Breast epithelium (tissue), 3 donors: ENCODE results near the gene ZMYND8.

Experiments used
- POLR2A ChIP-seq: fragments of 450-650 bp; IDR thresholded peaks from one replicate; pipeline ENCODE4 v1.6.1; 2016; ENCODE audit warnings: antibody characterized with exemption, mild to moderate bottlenecking, moderate library complexity
- POLR2AphosphoS5 ChIP-seq, 3 donors: sonication (generic); formaldehyde crosslinking; IDR thresholded peaks; one replicate each; pipeline ENCODE4 v1.6.1; 2017; ENCODE audit warnings: antibody characterized with exemption in 3 of 3
- TF ChIP-seq, protein P1 (sequence below), 3 donors: fragments of 450-650 bp; IDR thresholded peaks; one replicate each; pipeline ENCODE4 v1.5.1; 2016 to 2017; ENCODE audit warnings: antibody characterized with exemption in 3 of 3, mild to moderate bottlenecking in 3 of 3, moderate library complexity in 3 of 3

DNA sequence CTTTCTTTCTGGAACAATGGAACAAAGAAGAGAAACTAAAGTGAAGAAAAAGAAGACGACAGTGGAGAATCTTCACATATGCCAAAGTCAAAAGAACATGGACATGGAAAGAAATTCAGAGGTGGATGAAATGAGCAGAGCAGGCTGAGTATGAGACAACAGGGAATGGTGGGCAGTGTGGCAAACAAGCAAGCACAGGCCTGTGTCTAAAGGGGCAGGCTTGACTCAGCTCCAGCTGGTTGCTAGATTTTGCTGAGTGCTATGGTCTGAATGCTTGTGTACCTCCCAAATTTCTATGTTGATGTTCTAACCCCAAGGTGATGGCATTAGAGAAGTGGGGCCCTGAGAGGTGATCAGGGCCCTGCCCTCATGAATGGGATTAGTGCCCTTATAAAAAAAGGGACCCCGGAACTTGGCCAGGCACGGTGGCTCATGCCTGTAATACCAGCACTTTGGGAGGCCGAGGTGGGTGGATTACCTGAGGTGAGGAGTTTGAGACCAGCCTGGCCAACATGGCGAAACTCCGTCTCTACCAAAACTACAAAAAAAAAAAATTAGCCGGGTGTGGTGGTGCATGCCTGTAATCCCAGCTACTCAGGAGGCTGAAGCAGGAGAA lies 49.6 kb downstream of the ZMYND8 start:
- TF ChIP-seq POLR2AphosphoS5 (IDR thresholded peaks at IDR 0.05) (no peak), POLR2A (no peak)
- TF ChIP-seq, protein P1, sequence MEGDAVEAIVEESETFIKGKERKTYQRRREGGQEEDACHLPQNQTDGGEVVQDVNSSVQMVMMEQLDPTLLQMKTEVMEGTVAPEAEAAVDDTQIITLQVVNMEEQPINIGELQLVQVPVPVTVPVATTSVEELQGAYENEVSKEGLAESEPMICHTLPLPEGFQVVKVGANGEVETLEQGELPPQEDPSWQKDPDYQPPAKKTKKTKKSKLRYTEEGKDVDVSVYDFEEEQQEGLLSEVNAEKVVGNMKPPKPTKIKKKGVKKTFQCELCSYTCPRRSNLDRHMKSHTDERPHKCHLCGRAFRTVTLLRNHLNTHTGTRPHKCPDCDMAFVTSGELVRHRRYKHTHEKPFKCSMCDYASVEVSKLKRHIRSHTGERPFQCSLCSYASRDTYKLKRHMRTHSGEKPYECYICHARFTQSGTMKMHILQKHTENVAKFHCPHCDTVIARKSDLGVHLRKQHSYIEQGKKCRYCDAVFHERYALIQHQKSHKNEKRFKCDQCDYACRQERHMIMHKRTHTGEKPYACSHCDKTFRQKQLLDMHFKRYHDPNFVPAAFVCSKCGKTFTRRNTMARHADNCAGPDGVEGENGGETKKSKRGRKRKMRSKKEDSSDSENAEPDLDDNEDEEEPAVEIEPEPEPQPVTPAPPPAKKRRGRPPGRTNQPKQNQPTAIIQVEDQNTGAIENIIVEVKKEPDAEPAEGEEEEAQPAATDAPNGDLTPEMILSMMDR (IDR thresholded peaks at IDR 0.05): no peak
